OCI-LY3 (cell line): ENCODE results near the gene ARMC12.

ENCODE experiments used
- H2AFZ ChIP-seq: fragments of 200-600, 300-600 bp; shearing (Covaris generic); 2 replicates; pipeline ENCODE4 v1.6.0; 2014; ENCODE audit warnings: antibody characterized with exemption, low read depth, low read length
- H3K27ac ChIP-seq: fragments of 200-600, 300-600 bp; sonication (generic); 2 replicates; pipeline ENCODE4 v1.5.1; 2014; ENCODE audit warnings: mild to moderate bottlenecking, low read length, moderate library complexity, mixed read lengths
- H3K27me3 ChIP-seq: fragments of 200-600, 300-600 bp; sonication (generic); 2 replicates; pipeline ENCODE4 v1.6.1; 2014; ENCODE audit warnings: low read depth, low read length, mixed read lengths
- H3K36me3 ChIP-seq: fragments of 200-600, 300-600 bp; sonication (generic); replicated peaks from 2 replicates; pipeline ENCODE3; 2014; ENCODE audit warnings: low read depth, low read length, mixed read lengths
- H3K4me1 ChIP-seq: fragments of 300-600, 200-600 bp; sonication (generic); 2 replicates; pipeline ENCODE4 v1.6.1; 2014; ENCODE audit warnings: low read length, mixed read lengths
- H3K4me2 ChIP-seq: fragments of 200-600, 300-600 bp; sonication (generic); 2 replicates; pipeline ENCODE4 v1.6.1; 2014; ENCODE audit warnings: low read length, mixed read lengths
- H3K4me3 ChIP-seq: fragments of 300-600, 200-600 bp; sonication (generic); 2 replicates; pipeline ENCODE4 v1.5.1; 2014; ENCODE audit warnings: antibody characterized with exemption, mild to moderate bottlenecking, low read length, moderate library complexity
- H3K79me2 ChIP-seq: fragments of 300-600, 200-600 bp; shearing (Covaris generic); 2 replicates; pipeline ENCODE4 v1.6.1; 2014; ENCODE audit warnings: mild to moderate bottlenecking, low read length, mixed read lengths
- H3K9ac ChIP-seq: fragments of 300-600, 200-600 bp; shearing (Covaris generic); 2 replicates; pipeline ENCODE4 v1.6.0; 2014; ENCODE audit warnings: mild to moderate bottlenecking, low read length, moderate library complexity
- H3K9me3 ChIP-seq: fragments of 200-600, 300-600 bp; shearing (Covaris generic); 2 replicates; pipeline ENCODE4 v1.6.1; 2014; ENCODE audit warnings: low read length, mixed read lengths; ENCODE audit not compliant: insufficient read depth
- H4K20me1 ChIP-seq: fragments of 200-600, 300-600 bp; sonication (generic); 2 replicates; pipeline ENCODE4 v1.6.1; 2016; ENCODE audit warnings: low read length, mixed read lengths; ENCODE audit not compliant: insufficient read depth
- EZH2phosphoT487 ChIP-seq: fragments of 200-600 bp; shearing (Covaris generic); IDR thresholded peaks from 2 replicates; pipeline ENCODE4 v1.6.1; 2018; ENCODE audit warnings: antibody characterized with exemption, mixed run types, low read depth
- TF ChIP-seq, protein P1 (sequence below): fragments of 200-600, 300-600 bp; sonication (generic); IDR thresholded peaks from 2 replicates; pipeline ENCODE4 v1.5.1; 2014; ENCODE audit warnings: antibody characterized with exemption, low read length, low read depth

The ARMC12 gene

GRCh38 chr6:35746516-35746915 is 9.7 kb downstream of the ARMC12 start:
- H3K27me3 ChIP-seq = no peaks in the 10 kb centered on the region
- no peak for TF ChIP-seq EZH2phosphoT487
- TF ChIP-seq, protein P1, sequence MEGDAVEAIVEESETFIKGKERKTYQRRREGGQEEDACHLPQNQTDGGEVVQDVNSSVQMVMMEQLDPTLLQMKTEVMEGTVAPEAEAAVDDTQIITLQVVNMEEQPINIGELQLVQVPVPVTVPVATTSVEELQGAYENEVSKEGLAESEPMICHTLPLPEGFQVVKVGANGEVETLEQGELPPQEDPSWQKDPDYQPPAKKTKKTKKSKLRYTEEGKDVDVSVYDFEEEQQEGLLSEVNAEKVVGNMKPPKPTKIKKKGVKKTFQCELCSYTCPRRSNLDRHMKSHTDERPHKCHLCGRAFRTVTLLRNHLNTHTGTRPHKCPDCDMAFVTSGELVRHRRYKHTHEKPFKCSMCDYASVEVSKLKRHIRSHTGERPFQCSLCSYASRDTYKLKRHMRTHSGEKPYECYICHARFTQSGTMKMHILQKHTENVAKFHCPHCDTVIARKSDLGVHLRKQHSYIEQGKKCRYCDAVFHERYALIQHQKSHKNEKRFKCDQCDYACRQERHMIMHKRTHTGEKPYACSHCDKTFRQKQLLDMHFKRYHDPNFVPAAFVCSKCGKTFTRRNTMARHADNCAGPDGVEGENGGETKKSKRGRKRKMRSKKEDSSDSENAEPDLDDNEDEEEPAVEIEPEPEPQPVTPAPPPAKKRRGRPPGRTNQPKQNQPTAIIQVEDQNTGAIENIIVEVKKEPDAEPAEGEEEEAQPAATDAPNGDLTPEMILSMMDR = no peak
- no peak overlapping the region for H3K4me2 ChIP-seq
- H3K79me2 ChIP-seq = no peaks in the 10 kb centered on the region
- H3K27ac ChIP-seq = no peak overlapping the region
- no peak overlapping the region for H3K4me3 ChIP-seq
- H3K9ac ChIP-seq = no peak overlapping the region
- H3K36me3 ChIP-seq = no peaks in the 10 kb centered on the region
- H4K20me1 ChIP-seq = no peaks in the 10 kb centered on the region
- peaks cover 2% of the 10 kb centered on the region for H3K4me1 ChIP-seq
- H3K9me3 ChIP-seq = no peaks in the 10 kb centered on the region; the same call in 1 of the 2 replicates
- H2AFZ ChIP-seq = no peak overlapping the region

GRCh38 chr6:35747877-35748276 is 11.0 kb downstream of the ARMC12 start:
- Histone ChIP-seq H3K79me2 (no peaks in the 10 kb centered on the region), H3K36me3 (no peaks in the 10 kb centered on the region), H3K9me3 (no peaks in the 10 kb centered on the region; the same call in 1 of the 2 replicates), H2AFZ (no peak overlapping the region), H3K27ac (no peak overlapping the region), H3K4me3 (no peak overlapping the region), H3K4me2 (no peak overlapping the region), H3K9ac (no peak overlapping the region), H4K20me1 (no peaks in the 10 kb centered on the region), H3K27me3 (no peaks in the 10 kb centered on the region), H3K4me1 (peaks cover 5% of the 10 kb centered on the region)
- TF ChIP-seq EZH2phosphoT487 = no peak
- TF ChIP-seq, protein P1 = no peak

- Histone ChIP-seq H4K20me1 (no peaks in the 10 kb centered on the region), H3K9ac (no peak overlapping the region), H3K27ac (no peak overlapping the region), H3K27me3 (no peaks in the 10 kb centered on the region), H3K4me3 (no peak overlapping the region), H3K9me3 (no peaks in the 10 kb centered on the region; the same call in 1 of the 2 replicates), H3K4me2 (no peak overlapping the region), H3K4me1 (peaks cover 5% of the 10 kb centered on the region), H3K36me3 (no peaks in the 10 kb centered on the region), H2AFZ (no peak overlapping the region), H3K79me2 (no peaks in the 10 kb centered on the region)
- TF ChIP-seq EZH2phosphoT487 = no peak
- TF ChIP-seq, protein P1 = no peak
Measured at GRCh38 chr6:35750557-35750956, 13.7 kb downstream of the ARMC12 start.

GRCh38 chr6:35751594-35751993 is 14.8 kb downstream of the ARMC12 start:
- no peaks in the 10 kb centered on the region for H3K79me2 ChIP-seq
- H3K27ac ChIP-seq = no peak overlapping the region
- no peaks in the 10 kb centered on the region for H4K20me1 ChIP-seq
- no peak overlapping the region for H3K9ac ChIP-seq
- no peaks in the 10 kb centered on the region for H3K36me3 ChIP-seq
- TF ChIP-seq EZH2phosphoT487 = no peak
- TF ChIP-seq, protein P1 = no peak
- H2AFZ ChIP-seq = no peak overlapping the region
- H3K4me2 ChIP-seq = no peak overlapping the region
- no peaks in the 10 kb centered on the region; the same call in 1 of the 2 replicates for H3K9me3 ChIP-seq
- peaks cover 5% of the 10 kb centered on the region for H3K4me1 ChIP-seq
- no peak overlapping the region for H3K4me3 ChIP-seq
- no peaks in the 10 kb centered on the region for H3K27me3 ChIP-seq
